HepG2 (cell line): ENCODE data around the gene IPP. TPM values are rescaled to one million over a fixed set of nuclear protein-coding genes. Genes with fewer than 3 reads are reported as not detected.

Experiments used
- ATAC-seq: fragments of 200-7000 bp; cut with Tn5 transposase; 3 replicates; pipeline ENCODE4 v1.9.1; 2020; ENCODE audit warnings: mild to moderate bottlenecking, moderate library complexity
- BruUV-seq: library from RNA; stranded (reverse); fragments of 400-500 nt; replicated peaks from 2 replicates; lab custom pipeline; 2021; lab: Mats Ljungman, UMichigan
- CTCF ChIA-PET: fragments of 300-600 bp; formaldehyde crosslinking; extraction: SDS; loops from one replicate; lab custom pipeline; 2021; ENCODE audit warnings: low total read pairs, inconsistent platforms, low intra/inter-chr PET ratio; lab: Yijun Ruan, JAX
- POLR2A ChIA-PET: fragments of 350-600 bp; sonication (Branson Sonifier 250); formaldehyde crosslinking; loops from one replicate; lab custom pipeline; 2020; ENCODE audit warnings: antibody characterized with exemption, inconsistent platforms; lab: Yijun Ruan, JAX
- DNase-seq: peaks from one replicate; pipeline ENCODE4 v3.0.0-alpha.2; 2015; ENCODE audit warnings: low spot score
- FAIRE-seq: peaks from 3 replicates; lab custom pipeline; 2011; peaks lifted over from hg19 to GRCh38; lab: Jason Lieb, UNC
- H2AFZ ChIP-seq: one replicate; pipeline ENCODE4 v1.6.1; 2011; ENCODE audit warnings: low read length, inconsistent platforms
- H3K27ac ChIP-seq: fragments of 300-600 bp; 3 replicates; pipeline ENCODE4 v1.8.0; 2011; ENCODE audit warnings: mixed run types, mild to moderate bottlenecking, mixed read lengths, low read length, inconsistent platforms; ENCODE audit not compliant: insufficient read depth; ENCODE audit errors: extremely low read length
- H3K27me3 ChIP-seq, 2 experiments: fragments of 200-600 bp in 1 of 2; 2 replicates in 1 of 2; 3 replicates in 1 of 2; pipeline versions ENCODE4 v1.6.0 to v1.8.0; 2011; ENCODE audit warnings: low read length in 2 of 2, mild to moderate bottlenecking in 2 of 2, moderate library complexity in 2 of 2, inconsistent platforms in 1 of 2; ENCODE audit not compliant: insufficient read depth in 2 of 2, control insufficient read depth in 1 of 2
- H3K36me3 ChIP-seq, 2 experiments: fragments of 200-600 bp in 1 of 2; replicated peaks in 1 of 2; 2 replicates in 1 of 2; 3 replicates in 1 of 2; pipeline versions ENCODE4 v1.5.1 to v1.8.0; 2011; ENCODE audit warnings: low read length in 2 of 2, inconsistent platforms in 1 of 2; ENCODE audit not compliant: insufficient read depth in 2 of 2, control insufficient read depth in 1 of 2
- H3K4me1 ChIP-seq: 2 replicates; pipeline ENCODE4 v1.5.1; 2012; ENCODE audit warnings: low read length, inconsistent platforms; ENCODE audit not compliant: insufficient read depth
- H3K4me2 ChIP-seq: 2 replicates; pipeline ENCODE4 v1.6.0; 2011; ENCODE audit warnings: low read depth, low read length, inconsistent platforms
- H3K4me3 ChIP-seq, 3 experiments: fragments of 200-600 bp in 1 of 3; sonication (generic), shearing (Covaris generic) in 1 of 3; replicated peaks in 1 of 3; 2 replicates each; pipeline ENCODE4 v1.5.1; 2011 to 2016; ENCODE audit warnings: low read length in 3 of 3, inconsistent platforms in 2 of 3, low read depth in 2 of 3, mild to moderate bottlenecking in 2 of 3, control low read depth in 1 of 3, mixed read lengths in 1 of 3; ENCODE audit not compliant: insufficient read depth in 1 of 3
- H3K79me2 ChIP-seq: one replicate; pipeline ENCODE4 v1.6.1; 2011; ENCODE audit warnings: low read length, inconsistent platforms; ENCODE audit not compliant: insufficient read depth
- H3K9ac ChIP-seq: 2 replicates; pipeline ENCODE4 v1.6.0; 2011; ENCODE audit warnings: mild to moderate bottlenecking, low read depth, low read length, inconsistent platforms; ENCODE audit not compliant: insufficient read depth
- H3K9me3 ChIP-seq: 2 replicates; pipeline ENCODE4 v1.5.1; 2012; ENCODE audit warnings: mild to moderate bottlenecking, low read length
- H4K20me1 ChIP-seq: 2 replicates; pipeline ENCODE4 v1.6.0; 2011; ENCODE audit warnings: inconsistent platforms, mild to moderate bottlenecking, low read length, moderate library complexity; ENCODE audit not compliant: insufficient read depth
- FIP1L1 ChIP-seq: fragments of 200-400 bp; formaldehyde crosslinking; IDR thresholded peaks from 2 replicates; pipeline ENCODE4 v1.6.1; 2018; ENCODE audit warnings: low read depth, mild to moderate bottlenecking, low read length, moderate library complexity, borderline replicate concordance; ENCODE audit not compliant: insufficient read depth
- TFDP1 ChIP-seq: IDR thresholded peaks from 2 replicates; pipeline ENCODE4 v1.6.1; 2016; ENCODE audit warnings: missing compliant biosample characterization, missing genetic modification reagents, borderline replicate concordance
- ZNF235 ChIP-seq: sonication (generic); formaldehyde crosslinking; IDR thresholded peaks from 2 replicates; pipeline ENCODE4 v1.8.1; 2023; ENCODE audit warnings: mild to moderate bottlenecking, missing genetic modification reagents, borderline replicate concordance
- ZSCAN29 ChIP-seq: sonication (generic); formaldehyde crosslinking; conservative IDR thresholded peaks from 2 replicates; pipeline ENCODE4 v1.4.0; 2020; ENCODE audit warnings: mild to moderate bottlenecking, missing genetic modification reagents
- WGBS: methylation state at CpG from one replicate; pipeline ENCODE4 v1.1.6; 2017; ENCODE audit warnings: low lambda C conversion rate; 5-methylcytosine and 5-hydroxymethylcytosine counted together
- in situ Hi-C: cut with HindIII; loops from 2 replicates; pipeline ENCODE4 v1.10.0; 2017; ENCODE audit warnings: low pct_unique_long_range_greater_than_20kb; ENCODE audit not compliant: extremely low pct_ligation_motif_present
- intact Hi-C: fragments of 100-400 bp; cut with micrococcal nuclease; formaldehyde crosslinking; loops from one replicate; pipeline ENCODE4 v1.10.0; 2022; ENCODE audit not compliant: unreplicated experiment
- polyA plus RNA-seq, 8 experiments: library from polyadenylated mRNA; depleted of rRNA in 3 of 8; stranded (reverse) in 7 of 8; unstranded in 1 of 8; fragments of >200 nt; fragmentation: Illumina TruSeq in 4 of 8; extraction: Trizol in 4 of 8; gene quantifications; 2 replicates each; pipeline versions ENCODE4 v1.2.1 to v1.2.3, GENCODE V29; 2011 to 2016; ENCODE audit warnings: low read depth in 4 of 8, missing spikeins in 1 of 8, mixed read lengths in 1 of 8; ENCODE audit not compliant: insufficient read depth in 1 of 8
- total RNA-seq, 5 experiments: library from RNA; depleted of rRNA; stranded (reverse); fragments of >200 nt; fragmentation: Illumina TruSeq; extraction: Trizol; gene quantifications; 2 replicates each; pipeline ENCODE4 v1.2.3, GENCODE V29; 2016; ENCODE audit warnings: low read depth in 1 of 5
- TF ChIP-seq, protein P1 (sequence below): sonication (generic); formaldehyde crosslinking; IDR thresholded peaks from 2 replicates; pipeline ENCODE4 v1.5.0; 2020; ENCODE audit warnings: mild to moderate bottlenecking, missing genetic modification reagents, borderline replicate concordance
- TF ChIP-seq, protein P2 (sequence below), 2 experiments: IDR thresholded peaks; 2 replicates each; pipeline ENCODE4 v1.6.1; 2011 to 2012; ENCODE audit warnings: low read length in 2 of 2, borderline replicate concordance in 1 of 2, low read depth in 1 of 2, mild to moderate bottlenecking in 1 of 2, moderate library complexity in 1 of 2
- TF ChIP-seq, protein P3 (sequence below): sonication (generic); formaldehyde crosslinking; conservative IDR thresholded peaks from 2 replicates; pipeline ENCODE4 v1.8.0; 2022; ENCODE audit warnings: low read depth, missing genetic modification reagents

IPP gene
- total and polyA plus RNA-seq, 2 of the 13 experiments (the other 11 are each of a cell fraction or from before 2014, with no cell fraction given), result 3.0 to 9.7 TPM

DNA sequence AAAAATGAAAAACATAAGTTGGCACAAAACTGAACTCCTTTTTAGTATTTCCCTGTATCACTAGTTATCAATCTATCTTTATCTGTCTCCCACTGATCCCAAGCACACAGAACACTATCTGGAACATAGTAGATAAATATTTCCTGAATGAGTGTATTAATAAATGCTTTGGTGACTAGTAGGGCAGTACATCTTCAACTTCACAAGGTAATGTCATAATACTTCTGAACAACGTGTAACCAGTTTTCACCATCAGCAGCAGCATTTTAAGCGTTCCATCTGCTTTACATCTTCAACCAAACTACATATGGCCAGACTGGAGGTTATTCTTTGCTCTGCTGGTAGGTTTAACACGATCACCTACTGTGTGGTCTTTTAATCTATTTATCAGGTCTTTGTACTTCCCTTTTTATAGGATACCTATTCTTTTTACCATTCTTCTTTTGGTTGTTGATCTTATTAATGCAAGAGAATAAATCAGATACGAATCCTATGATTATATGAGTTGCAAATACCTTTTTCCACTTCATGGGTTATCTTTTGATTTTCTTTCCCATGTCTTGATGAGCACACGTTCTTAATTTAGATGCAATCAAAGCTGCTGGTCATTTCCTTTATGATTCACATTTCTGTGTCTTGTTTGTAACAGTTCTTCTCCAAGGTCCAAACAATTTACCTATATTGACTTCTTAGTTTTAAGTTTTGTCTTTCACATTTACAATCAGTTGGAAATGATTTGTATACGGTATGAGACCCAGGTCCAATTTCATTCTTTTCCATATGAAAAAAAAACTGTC is 80.4 kb downstream of the IPP start:
- intact Hi-C loops (no loop called here), in situ Hi-C loops (no loop called here)
- ChIA-PET POLR2A (interaction anchor here (0.8 to 1.0 kb wide), 2 partner anchors 16 kb away, joined by 3 read pairs; partner anchors contain the start of gene GPBP1L1), CTCF (no interaction called here)
- Histone ChIP-seq H3K4me2 (peak overlapping the region; percentile 4; the same call in 1 of the 2 replicates), H3K36me3 (peaks cover 0 to 7% of the 10 kb centered on the region in 2 experiments; a peak in 1 of 5 replicates), H3K9me3 (no peaks in the 10 kb centered on the region), H3K9ac (no peak overlapping the region), H3K4me3 (no peak overlapping the region), H2AFZ (no peak overlapping the region), H3K27ac (no peak overlapping the region), H3K27me3 (no peaks in the 10 kb centered on the region), H3K4me1 (peaks cover 47% of the 10 kb centered on the region), H4K20me1 (peaks cover 94% of the 10 kb centered on the region), H3K79me2 (peaks cover 95% of the 10 kb centered on the region)
- BruUV-seq, result TSS peak; percentile 13
- FAIRE-seq (no peak), DNase-seq (no peak), ATAC-seq (no peak)
- WGBS, result 93% methylated on average over 6 of the region's 6 CpGs
- TF ChIP-seq, protein P1, sequence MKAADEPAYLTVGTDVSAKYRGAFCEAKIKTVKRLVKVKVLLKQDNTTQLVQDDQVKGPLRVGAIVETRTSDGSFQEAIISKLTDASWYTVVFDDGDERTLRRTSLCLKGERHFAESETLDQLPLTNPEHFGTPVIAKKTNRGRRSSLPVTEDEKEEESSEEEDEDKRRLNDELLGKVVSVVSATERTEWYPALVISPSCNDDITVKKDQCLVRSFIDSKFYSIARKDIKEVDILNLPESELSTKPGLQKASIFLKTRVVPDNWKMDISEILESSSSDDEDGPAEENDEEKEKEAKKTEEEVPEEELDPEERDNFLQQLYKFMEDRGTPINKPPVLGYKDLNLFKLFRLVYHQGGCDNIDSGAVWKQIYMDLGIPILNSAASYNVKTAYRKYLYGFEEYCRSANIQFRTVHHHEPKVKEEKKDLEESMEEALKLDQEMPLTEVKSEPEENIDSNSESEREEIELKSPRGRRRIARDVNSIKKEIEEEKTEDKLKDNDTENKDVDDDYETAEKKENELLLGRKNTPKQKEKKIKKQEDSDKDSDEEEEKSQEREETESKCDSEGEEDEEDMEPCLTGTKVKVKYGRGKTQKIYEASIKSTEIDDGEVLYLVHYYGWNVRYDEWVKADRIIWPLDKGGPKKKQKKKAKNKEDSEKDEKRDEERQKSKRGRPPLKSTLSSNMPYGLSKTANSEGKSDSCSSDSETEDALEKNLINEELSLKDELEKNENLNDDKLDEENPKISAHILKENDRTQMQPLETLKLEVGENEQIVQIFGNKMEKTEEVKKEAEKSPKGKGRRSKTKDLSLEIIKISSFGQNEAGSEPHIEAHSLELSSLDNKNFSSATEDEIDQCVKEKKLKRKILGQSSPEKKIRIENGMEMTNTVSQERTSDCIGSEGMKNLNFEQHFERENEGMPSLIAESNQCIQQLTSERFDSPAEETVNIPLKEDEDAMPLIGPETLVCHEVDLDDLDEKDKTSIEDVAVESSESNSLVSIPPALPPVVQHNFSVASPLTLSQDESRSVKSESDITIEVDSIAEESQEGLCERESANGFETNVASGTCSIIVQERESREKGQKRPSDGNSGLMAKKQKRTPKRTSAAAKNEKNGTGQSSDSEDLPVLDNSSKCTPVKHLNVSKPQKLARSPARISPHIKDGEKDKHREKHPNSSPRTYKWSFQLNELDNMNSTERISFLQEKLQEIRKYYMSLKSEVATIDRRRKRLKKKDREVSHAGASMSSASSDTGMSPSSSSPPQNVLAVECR, result no peak
- no peak for TF ChIP-seq FIP1L1
- TF ChIP-seq, protein P2, sequence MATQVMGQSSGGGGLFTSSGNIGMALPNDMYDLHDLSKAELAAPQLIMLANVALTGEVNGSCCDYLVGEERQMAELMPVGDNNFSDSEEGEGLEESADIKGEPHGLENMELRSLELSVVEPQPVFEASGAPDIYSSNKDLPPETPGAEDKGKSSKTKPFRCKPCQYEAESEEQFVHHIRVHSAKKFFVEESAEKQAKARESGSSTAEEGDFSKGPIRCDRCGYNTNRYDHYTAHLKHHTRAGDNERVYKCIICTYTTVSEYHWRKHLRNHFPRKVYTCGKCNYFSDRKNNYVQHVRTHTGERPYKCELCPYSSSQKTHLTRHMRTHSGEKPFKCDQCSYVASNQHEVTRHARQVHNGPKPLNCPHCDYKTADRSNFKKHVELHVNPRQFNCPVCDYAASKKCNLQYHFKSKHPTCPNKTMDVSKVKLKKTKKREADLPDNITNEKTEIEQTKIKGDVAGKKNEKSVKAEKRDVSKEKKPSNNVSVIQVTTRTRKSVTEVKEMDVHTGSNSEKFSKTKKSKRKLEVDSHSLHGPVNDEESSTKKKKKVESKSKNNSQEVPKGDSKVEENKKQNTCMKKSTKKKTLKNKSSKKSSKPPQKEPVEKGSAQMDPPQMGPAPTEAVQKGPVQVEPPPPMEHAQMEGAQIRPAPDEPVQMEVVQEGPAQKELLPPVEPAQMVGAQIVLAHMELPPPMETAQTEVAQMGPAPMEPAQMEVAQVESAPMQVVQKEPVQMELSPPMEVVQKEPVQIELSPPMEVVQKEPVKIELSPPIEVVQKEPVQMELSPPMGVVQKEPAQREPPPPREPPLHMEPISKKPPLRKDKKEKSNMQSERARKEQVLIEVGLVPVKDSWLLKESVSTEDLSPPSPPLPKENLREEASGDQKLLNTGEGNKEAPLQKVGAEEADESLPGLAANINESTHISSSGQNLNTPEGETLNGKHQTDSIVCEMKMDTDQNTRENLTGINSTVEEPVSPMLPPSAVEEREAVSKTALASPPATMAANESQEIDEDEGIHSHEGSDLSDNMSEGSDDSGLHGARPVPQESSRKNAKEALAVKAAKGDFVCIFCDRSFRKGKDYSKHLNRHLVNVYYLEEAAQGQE (IDR thresholded peaks at IDR 0.05; ENCODE audit: borderline replicate concordance in 1 of 2, low read depth in 1 of 2, low read length in 2 of 2), result no peak
- no peak for TF ChIP-seq ZSCAN29 (CRISPR knock-in tag)
- TF ChIP-seq, protein P3, sequence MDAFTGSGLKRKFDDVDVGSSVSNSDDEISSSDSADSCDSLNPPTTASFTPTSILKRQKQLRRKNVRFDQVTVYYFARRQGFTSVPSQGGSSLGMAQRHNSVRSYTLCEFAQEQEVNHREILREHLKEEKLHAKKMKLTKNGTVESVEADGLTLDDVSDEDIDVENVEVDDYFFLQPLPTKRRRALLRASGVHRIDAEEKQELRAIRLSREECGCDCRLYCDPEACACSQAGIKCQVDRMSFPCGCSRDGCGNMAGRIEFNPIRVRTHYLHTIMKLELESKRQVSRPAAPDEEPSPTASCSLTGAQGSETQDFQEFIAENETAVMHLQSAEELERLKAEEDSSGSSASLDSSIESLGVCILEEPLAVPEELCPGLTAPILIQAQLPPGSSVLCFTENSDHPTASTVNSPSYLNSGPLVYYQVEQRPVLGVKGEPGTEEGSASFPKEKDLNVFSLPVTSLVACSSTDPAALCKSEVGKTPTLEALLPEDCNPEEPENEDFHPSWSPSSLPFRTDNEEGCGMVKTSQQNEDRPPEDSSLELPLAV (CRISPR knock-in tag), result no peak
- no peak for TF ChIP-seq TFDP1
- TF ChIP-seq ZNF235, result no peak
